SK-N-SH treated with all-trans-retinoic acid at 6 μM for 48 hours (cell line): ENCODE results near the gene RAB5B.

Experiments used
- ESRRG ChIP-seq: fragments of 250-450 bp; sonication (Bioruptor Pico); IDR thresholded peaks from 2 replicates; pipeline ENCODE4 v1.6.1; 2021; ENCODE audit warnings: mild to moderate bottlenecking
- ISL1 ChIP-seq: fragments of 250-450 bp; sonication (Bioruptor Pico); IDR thresholded peaks from 2 replicates; pipeline ENCODE4 v2.1.2; 2022; ENCODE audit warnings: mild to moderate bottlenecking, moderate library complexity
- PATZ1 ChIP-seq: fragments of 250-450 bp; sonication (Bioruptor Pico); IDR thresholded peaks from 2 replicates; pipeline ENCODE4 v1.8.0; 2020; ENCODE audit warnings: mild to moderate bottlenecking, moderate library complexity, borderline replicate concordance
- POU6F1 ChIP-seq: fragments of 250-450 bp; sonication (Bioruptor Pico); IDR thresholded peaks from 2 replicates; pipeline ENCODE4 v1.8.0; 2021; ENCODE audit warnings: low read depth, mild to moderate bottlenecking, moderate library complexity, borderline replicate concordance
- SNAI2 ChIP-seq: fragments of 250-450 bp; sonication (Bioruptor Pico); IDR thresholded peaks from 2 replicates; pipeline ENCODE4 v1.5.0; 2020; ENCODE audit warnings: mild to moderate bottlenecking, moderate library complexity
- TSHZ2 ChIP-seq: fragments of 250-450 bp; sonication (Bioruptor Pico); IDR thresholded peaks from 2 replicates; pipeline ENCODE4 v1.5.0; 2020; ENCODE audit warnings: mild to moderate bottlenecking, moderate library complexity

GRCh38 chr12:55984861-55985260, 11.0 kb downstream of the RAB5B start:
- TF ChIP-seq ESRRG (CRISPR knock-in tag) (no peak), POU6F1 (CRISPR knock-in tag) (no peak), PATZ1 (CRISPR knock-in tag) (no peak), ISL1 (CRISPR knock-in tag) (no peak), SNAI2 (CRISPR knock-in tag) (no peak), TSHZ2 (CRISPR knock-in tag) (no peak)
